Cardiac muscle cell (in vitro differentiated cells and primary cell): Measurements from ENCODE around the gene TTC22. TPM values are rescaled to one million over a fixed set of nuclear protein-coding genes. Genes with fewer than 3 reads are reported as not detected.

ENCODE experiments used
- DNase-seq, 2 donors: peaks; one replicate each; pipeline versions ENCODE4 v3.0.0 to v3.0.0-alpha.2; 2010 to 2017; ENCODE audit warnings: low read depth in 1 of 2, low spot score in 1 of 2
- H3K27ac ChIP-seq: fragments of 200-600 bp; sonication (generic); 2 replicates; pipeline ENCODE4 v1.5.1; 2016
- H3K27me3 ChIP-seq: fragments of 200-600 bp; sonication (generic); 2 replicates; pipeline ENCODE4 v1.6.0; 2016; ENCODE audit warnings: control low read depth
- H3K36me3 ChIP-seq: fragments of 200-600 bp; sonication (generic); 2 replicates; pipeline ENCODE4 v1.5.1; 2016; ENCODE audit warnings: control low read depth
- H3K4me1 ChIP-seq: fragments of 200-600 bp; sonication (generic); 2 replicates; pipeline ENCODE4 v1.8.1; 2017; ENCODE audit warnings: low read depth, mild to moderate bottlenecking, mixed run types
- H3K4me3 ChIP-seq: fragments of 200-600 bp; sonication (generic); 2 replicates; pipeline ENCODE4 v1.5.1; 2016; ENCODE audit warnings: mild to moderate bottlenecking
- H3K9me3 ChIP-seq: fragments of 200-600 bp; sonication (generic); 2 replicates; pipeline ENCODE4 v1.5.1; 2017; ENCODE audit warnings: low read depth, mild to moderate bottlenecking, control low read depth
- CTCF ChIP-seq: IDR thresholded peaks from 2 replicates; pipeline ENCODE4 v1.5.1; 2012; ENCODE audit warnings: low read depth, mild to moderate bottlenecking, low read length
- polyA plus RNA-seq: library from polyadenylated mRNA; unstranded; fragments of >200 nt; fragmentation: Nextera tagmentation; extraction: Ambion mirVana; gene quantifications from 2 replicates; pipeline ENCODE4 v1.2.1, GENCODE V29; 2016
- total RNA-seq: library from RNA; depleted of rRNA; stranded (reverse); fragments of >200 nt; gene quantifications from 2 replicates; pipeline ENCODE4 v1.2.3, GENCODE V29; 2016

Gene TTC22
- total and polyA plus RNA-seq, 2 experiments from 2014 or later: not detected

- no peaks in the 10 kb centered on the region for H3K4me1 ChIP-seq
- H3K36me3 ChIP-seq: no peaks in the 10 kb centered on the region
- no peak for TF ChIP-seq CTCF
- no peak for DNase-seq
- no peaks in the 10 kb centered on the region for H3K9me3 ChIP-seq
- H3K27me3 ChIP-seq: peaks cover 4% of the 10 kb centered on the region
- no peak overlapping the region for H3K27ac ChIP-seq
- H3K4me3 ChIP-seq: no peak overlapping the region
These were observed 36.1 kb upstream of the TTC22 start for GRCh38 chr1:54837002-54837853.

DNA sequence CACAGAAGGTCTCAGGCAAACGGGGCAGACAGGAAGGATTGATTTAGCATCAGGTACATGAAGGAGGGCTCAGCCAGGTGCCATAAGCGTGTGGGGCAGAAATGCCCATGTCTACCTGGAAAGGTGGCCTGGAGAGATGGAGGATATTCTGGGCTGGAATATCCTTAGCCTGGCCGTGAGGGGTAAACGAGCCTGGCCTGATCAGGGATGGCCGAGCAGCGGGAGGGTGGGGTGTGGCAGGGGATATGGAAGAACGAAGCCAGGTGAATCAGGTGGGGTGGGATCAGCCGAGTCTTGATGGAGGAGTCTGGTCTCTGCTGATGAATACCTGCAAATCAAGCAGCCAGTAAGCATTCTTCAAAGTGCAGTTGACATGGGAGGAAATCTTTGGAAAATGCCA is 35.5 kb upstream of the TTC22 start:
- no peaks in the 10 kb centered on the region for H3K36me3 ChIP-seq
- H3K9me3 ChIP-seq: no peaks in the 10 kb centered on the region
- no peaks in the 10 kb centered on the region for H3K4me1 ChIP-seq
- peaks cover 4% of the 10 kb centered on the region for H3K27me3 ChIP-seq
- H3K27ac ChIP-seq: no peak overlapping the region
- no peak overlapping the region for H3K4me3 ChIP-seq
- TF ChIP-seq CTCF: no peak
- no peak for DNase-seq

GRCh38 chr1:54835970-54836369 is 34.8 kb upstream of the TTC22 start:
- H3K9me3 ChIP-seq: no peaks in the 10 kb centered on the region
- no peaks in the 10 kb centered on the region for H3K36me3 ChIP-seq
- no peaks in the 10 kb centered on the region for H3K4me1 ChIP-seq
- TF ChIP-seq CTCF: no peak
- H3K4me3 ChIP-seq: no peak overlapping the region
- DNase-seq: no peak
- no peak overlapping the region for H3K27ac ChIP-seq
- peaks cover 4% of the 10 kb centered on the region for H3K27me3 ChIP-seq

DNA sequence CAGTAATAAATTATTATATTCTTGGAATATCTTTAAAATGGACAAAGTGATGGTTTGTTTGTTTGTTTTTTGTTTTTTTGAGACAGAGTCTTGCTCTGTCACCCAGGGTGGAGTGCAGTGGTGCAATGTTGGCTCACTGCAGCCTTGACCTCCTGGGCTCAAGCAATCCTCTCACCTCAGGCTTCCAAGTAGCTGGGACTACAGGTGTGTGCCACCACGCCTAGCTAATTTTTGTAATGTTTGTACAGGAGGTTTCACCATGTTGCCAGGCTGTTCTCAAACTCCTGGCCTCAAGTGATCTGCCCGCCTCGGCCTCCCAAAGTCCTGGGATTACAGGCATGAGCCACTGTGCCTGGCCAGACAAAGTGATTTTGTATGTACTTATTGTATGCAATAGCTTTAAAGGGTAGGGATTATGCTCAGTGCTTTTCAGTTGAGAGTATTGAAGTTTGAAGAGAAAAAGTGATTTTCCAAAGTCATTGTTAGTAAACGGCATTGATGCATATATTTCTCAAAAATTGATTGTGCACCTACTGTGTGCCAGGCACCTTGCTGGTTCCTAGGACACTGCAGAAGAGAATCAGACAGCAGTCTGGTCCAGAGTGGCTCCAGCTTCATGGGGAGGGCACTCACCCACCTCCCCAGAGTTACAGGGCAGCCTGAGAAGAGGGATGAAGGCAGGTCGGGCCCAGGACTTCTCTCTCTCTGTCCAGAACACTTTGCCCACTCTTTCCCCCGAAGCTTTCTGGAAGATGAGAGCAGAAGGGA is 34.2 kb upstream of the TTC22 start:
- no peaks in the 10 kb centered on the region for H3K36me3 ChIP-seq
- TF ChIP-seq CTCF: no peak
- DNase-seq: no peak
- H3K27ac ChIP-seq: no peak overlapping the region
- H3K9me3 ChIP-seq: no peaks in the 10 kb centered on the region
- no peak overlapping the region for H3K4me3 ChIP-seq
- peaks cover 4% of the 10 kb centered on the region for H3K27me3 ChIP-seq
- no peaks in the 10 kb centered on the region for H3K4me1 ChIP-seq

GRCh38 chr1:54834007-54834541 is 33.0 kb upstream of the TTC22 start:
- Histone ChIP-seq H3K4me3 (no peak overlapping the region), H3K36me3 (no peaks in the 10 kb centered on the region), H3K4me1 (no peaks in the 10 kb centered on the region), H3K9me3 (no peaks in the 10 kb centered on the region), H3K27ac (no peak overlapping the region), H3K27me3 (peaks cover 4% of the 10 kb centered on the region)
- no peak for DNase-seq
- no peak for TF ChIP-seq CTCF
